A673 (cell line): Measurements from ENCODE around the gene HS1BP3. TPM values are rescaled to one million over a fixed set of nuclear protein-coding genes. Genes with fewer than 3 reads are reported as not detected.

Experiments used
- BruUV-seq: library from RNA; stranded (reverse); fragments of 400-500 nt; replicated peaks from 2 replicates; lab custom pipeline; 2021; lab: Mats Ljungman, UMichigan
- CTCF ChIA-PET: fragments of 300-600 bp; sonication (Branson Sonifier 250); formaldehyde crosslinking; loops from one replicate; lab custom pipeline; 2022; ENCODE audit warnings: antibody characterized with exemption; lab: Charles Lee
- POLR2A ChIA-PET: fragments of 300-600 bp; sonication (Branson Sonifier 250); formaldehyde crosslinking; loops from one replicate; lab custom pipeline; 2022; ENCODE audit warnings: antibody characterized with exemption; ENCODE audit not compliant: low non-redundant PET; lab: Charles Lee
- DNase-seq: peaks from one replicate; pipeline ENCODE4 v3.0.0-alpha.2; 2015; ENCODE audit warnings: low spot score
- H3K27ac ChIP-seq: fragments of 200-600 bp; sonication (generic); 2 replicates; pipeline ENCODE4 v1.5.1; 2016; ENCODE audit warnings: mixed run types, low read depth, mild to moderate bottlenecking, mixed read lengths, antibody characterized with exemption, low read length; ENCODE audit not compliant: poor library complexity, severe bottlenecking
- H3K27me3 ChIP-seq: fragments of 200-600 bp; sonication (generic); replicated peaks from 2 replicates; pipeline ENCODE4 v1.6.1; 2017; ENCODE audit warnings: mixed run types, low read depth, mild to moderate bottlenecking, mixed read lengths, antibody characterized with exemption, low read length; ENCODE audit not compliant: insufficient read depth, poor library complexity
- H3K36me3 ChIP-seq: fragments of 200-600 bp; sonication (generic); 2 replicates; pipeline ENCODE4 v1.6.1; 2016; ENCODE audit warnings: mixed run types, mild to moderate bottlenecking, mixed read lengths, antibody characterized with exemption, low read length; ENCODE audit not compliant: insufficient read depth, poor library complexity, severe bottlenecking
- H3K4me1 ChIP-seq: fragments of 200-600 bp; sonication (generic); 2 replicates; pipeline ENCODE4 v1.6.1; 2017; ENCODE audit warnings: mixed run types, mild to moderate bottlenecking, mixed read lengths, antibody characterized with exemption, low read length; ENCODE audit not compliant: insufficient read depth, poor library complexity, severe bottlenecking
- H3K4me3 ChIP-seq: fragments of 200-600 bp; sonication (generic); 2 replicates; pipeline ENCODE4 v1.5.1; 2016; ENCODE audit warnings: low read depth, mixed run types, mild to moderate bottlenecking, mixed read lengths, low read length; ENCODE audit not compliant: poor library complexity, severe bottlenecking
- H3K9me3 ChIP-seq: fragments of 200-600 bp; sonication (generic); 2 replicates; pipeline ENCODE4 v1.6.1; 2016; ENCODE audit warnings: mixed run types, low read depth, mild to moderate bottlenecking, mixed read lengths, antibody characterized with exemption, low read length; ENCODE audit not compliant: poor library complexity, severe bottlenecking
- EZH2 ChIP-seq: fragments of 200-600 bp; sonication (generic); IDR thresholded peaks from 2 replicates; pipeline ENCODE4 v1.6.1; 2017; ENCODE audit warnings: borderline replicate concordance, low read depth, mild to moderate bottlenecking, mixed read lengths, antibody characterized with exemption, low read length; ENCODE audit not compliant: poor library complexity, severe bottlenecking
- intact Hi-C: fragments of 100-400 bp; cut with micrococcal nuclease; formaldehyde crosslinking; loops from one replicate; pipeline ENCODE4 v1.10.0; 2022; ENCODE audit not compliant: unreplicated experiment
- total RNA-seq: library from RNA; stranded (reverse); gene quantifications from 2 replicates; pipeline ENCODE4 v1.2.3, GENCODE V29; 2021
- TF ChIP-seq, protein P1 (sequence below): fragments of 300-800, 200-600 bp; sonication (generic); conservative IDR thresholded peaks from 2 replicates; pipeline ENCODE4 v1.5.1; 2017; ENCODE audit warnings: low read depth, mild to moderate bottlenecking, antibody characterized with exemption, low read length, moderate library complexity, mixed read lengths

HS1BP3 gene
- total RNA-seq, 1 experiment from 2014 or later, result 12.6 TPM

DNA sequence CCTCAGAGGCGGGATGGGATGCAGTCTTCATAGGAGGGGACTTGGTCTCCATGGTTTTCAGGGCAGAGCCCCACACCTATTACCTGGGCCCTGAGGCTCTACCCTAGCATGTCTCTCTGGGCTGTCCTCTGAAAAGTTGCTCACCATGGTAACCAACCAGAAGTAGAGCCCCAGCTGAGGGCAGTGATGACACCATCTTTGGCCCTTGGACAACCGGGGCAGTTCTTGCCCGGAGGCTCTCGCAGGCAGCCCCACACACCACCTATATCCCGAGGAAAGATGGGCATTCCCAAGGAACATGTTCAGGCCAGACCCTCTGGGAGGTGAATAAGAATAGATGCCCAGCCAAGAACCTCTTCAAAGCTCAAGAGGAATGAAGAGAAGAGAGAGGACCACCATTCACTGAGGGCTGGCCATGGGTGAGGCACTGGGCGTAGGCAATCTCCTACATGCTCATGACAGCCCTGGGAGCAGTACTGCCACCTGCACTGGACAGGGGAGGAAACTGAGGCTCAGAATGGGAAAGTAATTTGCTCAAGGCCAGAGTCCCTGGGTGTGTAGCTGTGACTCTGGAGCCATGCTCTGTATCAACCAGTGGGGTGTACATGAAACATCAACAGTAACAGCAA, 72.5 kb downstream of the HS1BP3 start:
- Histone ChIP-seq H3K4me3 (no peak overlapping the region), H3K4me1 (peaks cover 12% of the 10 kb centered on the region), H3K27me3 (no peaks in the 10 kb centered on the region), H3K27ac (no peak overlapping the region), H3K9me3 (no peaks in the 10 kb centered on the region), H3K36me3 (no peaks in the 10 kb centered on the region)
- no peak for TF ChIP-seq EZH2
- TF ChIP-seq, protein P1, sequence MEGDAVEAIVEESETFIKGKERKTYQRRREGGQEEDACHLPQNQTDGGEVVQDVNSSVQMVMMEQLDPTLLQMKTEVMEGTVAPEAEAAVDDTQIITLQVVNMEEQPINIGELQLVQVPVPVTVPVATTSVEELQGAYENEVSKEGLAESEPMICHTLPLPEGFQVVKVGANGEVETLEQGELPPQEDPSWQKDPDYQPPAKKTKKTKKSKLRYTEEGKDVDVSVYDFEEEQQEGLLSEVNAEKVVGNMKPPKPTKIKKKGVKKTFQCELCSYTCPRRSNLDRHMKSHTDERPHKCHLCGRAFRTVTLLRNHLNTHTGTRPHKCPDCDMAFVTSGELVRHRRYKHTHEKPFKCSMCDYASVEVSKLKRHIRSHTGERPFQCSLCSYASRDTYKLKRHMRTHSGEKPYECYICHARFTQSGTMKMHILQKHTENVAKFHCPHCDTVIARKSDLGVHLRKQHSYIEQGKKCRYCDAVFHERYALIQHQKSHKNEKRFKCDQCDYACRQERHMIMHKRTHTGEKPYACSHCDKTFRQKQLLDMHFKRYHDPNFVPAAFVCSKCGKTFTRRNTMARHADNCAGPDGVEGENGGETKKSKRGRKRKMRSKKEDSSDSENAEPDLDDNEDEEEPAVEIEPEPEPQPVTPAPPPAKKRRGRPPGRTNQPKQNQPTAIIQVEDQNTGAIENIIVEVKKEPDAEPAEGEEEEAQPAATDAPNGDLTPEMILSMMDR, result no peak
- intact Hi-C loops, result no loop called here
- ChIA-PET POLR2A (no interaction called here), CTCF (interaction anchor here (0.5 kb wide), 1 partner anchor 134 kb away, joined by 4 read pairs; no protein-coding TSS in a partner anchor)
- no peak for DNase-seq
- BruUV-seq, result no TSS peak

DNA sequence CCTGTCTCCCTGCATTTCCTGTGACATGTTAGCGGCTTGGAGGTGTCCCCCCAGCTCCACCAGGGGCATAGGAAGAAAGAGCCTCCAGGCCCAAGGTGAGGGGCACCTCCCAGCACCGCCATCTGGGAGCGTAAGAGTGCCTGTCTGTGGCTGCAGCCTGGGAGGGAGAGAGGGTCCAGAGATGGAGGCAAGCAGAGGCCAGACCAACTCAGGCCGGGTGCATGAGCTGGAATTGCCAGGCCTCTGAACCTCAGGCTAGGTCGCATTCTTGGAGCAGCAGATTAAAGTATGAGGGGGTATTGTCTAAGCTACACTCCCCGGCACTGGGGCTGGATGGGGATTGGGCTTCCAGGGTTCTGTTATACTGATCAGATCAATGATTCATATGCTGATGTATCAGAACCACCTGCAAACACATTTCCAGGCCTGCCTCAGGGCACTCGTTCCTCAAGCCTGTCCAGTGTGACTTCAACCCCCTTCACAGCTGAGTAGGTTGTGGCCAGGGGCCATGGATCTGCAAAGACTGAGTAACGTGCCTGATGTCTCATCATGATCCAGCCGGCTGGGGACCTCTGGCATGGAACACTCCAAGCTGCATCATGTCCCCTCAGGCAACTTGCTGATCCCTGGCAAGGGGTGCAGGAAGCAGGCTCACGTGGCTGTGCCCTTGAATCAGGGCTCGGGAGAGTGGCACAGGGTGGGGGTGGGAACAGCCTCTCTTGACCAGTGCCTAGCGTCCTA, 73.2 kb downstream of the HS1BP3 start:
- no TSS peak for BruUV-seq
- Histone ChIP-seq H3K4me3 (no peak overlapping the region), H3K27ac (no peak overlapping the region), H3K4me1 (peaks cover 12% of the 10 kb centered on the region), H3K27me3 (no peaks in the 10 kb centered on the region), H3K36me3 (no peaks in the 10 kb centered on the region), H3K9me3 (no peaks in the 10 kb centered on the region)
- POLR2A ChIA-PET, result no interaction called here
- TF ChIP-seq EZH2, result no peak
- DNase-seq, result no peak
- CTCF ChIA-PET, result interaction anchor here (0.5 kb wide), 1 partner anchor 134 kb away, joined by 4 read pairs; no protein-coding TSS in a partner anchor
- intact Hi-C loops, result no loop called here

DNA sequence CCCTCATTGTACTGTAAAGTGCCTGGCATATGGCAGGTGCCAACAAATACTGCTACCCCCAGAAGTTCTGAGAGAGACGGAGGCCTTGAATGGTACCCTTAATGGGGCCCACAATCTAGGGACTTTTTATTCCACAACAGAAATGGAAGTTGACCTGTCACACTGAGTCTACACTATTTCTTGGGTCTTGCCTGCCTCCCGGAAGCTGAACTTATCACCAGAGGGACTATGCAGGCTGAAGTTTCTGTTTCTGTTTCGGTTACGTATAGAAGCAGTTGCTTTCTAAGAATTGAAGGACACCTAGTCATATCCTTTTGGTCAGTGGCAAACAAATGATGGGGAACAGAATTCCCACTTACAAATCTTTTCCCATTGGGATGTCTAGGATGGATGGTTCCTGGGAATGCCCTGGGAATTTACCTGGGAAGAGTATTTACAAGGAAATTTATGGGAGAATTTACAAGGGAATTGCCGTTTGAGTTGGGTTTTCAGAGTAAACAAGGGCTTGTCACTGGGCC, 74.2 kb downstream of the HS1BP3 start:
- H3K4me3 ChIP-seq, result no peak overlapping the region
- H3K4me1 ChIP-seq, result peaks cover 12% of the 10 kb centered on the region
- no peaks in the 10 kb centered on the region for H3K27me3 ChIP-seq
- TF ChIP-seq, protein P1, result no peak
- no peak for TF ChIP-seq EZH2
- H3K9me3 ChIP-seq, result no peaks in the 10 kb centered on the region
- no TSS peak for BruUV-seq
- no peak for DNase-seq
- ChIA-PET POLR2A (no interaction called here), CTCF (no interaction called here)
- intact Hi-C loops, result no loop called here
- H3K27ac ChIP-seq, result no peak overlapping the region
- H3K36me3 ChIP-seq, result no peaks in the 10 kb centered on the region
